ENCODE measurements around the gene TAF3.
"Not testable (repeated sequence)": the region's sequence is repeated elsewhere in the genome, so short reads cannot be mapped to it uniquely, and the experiment has no call there.

TAF3 gene

DNA sequence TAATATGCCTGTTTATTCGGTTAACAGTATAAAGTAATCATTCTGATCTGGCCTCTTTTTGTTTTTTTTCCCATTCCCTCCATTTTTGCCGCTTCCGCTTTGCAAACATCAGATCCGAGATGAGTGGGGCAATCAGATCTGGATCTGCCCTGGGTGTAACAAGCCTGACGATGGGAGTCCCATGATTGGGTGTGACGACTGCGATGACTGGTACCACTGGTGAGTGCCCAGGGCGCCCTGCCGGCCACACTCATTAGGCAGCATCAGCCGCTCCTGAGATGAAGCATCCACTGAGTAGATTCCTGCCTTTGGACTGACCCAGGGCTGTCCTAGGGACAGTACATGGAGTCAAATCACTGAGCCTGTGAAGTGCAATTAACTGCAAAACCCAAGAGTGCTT is 195.3 kb downstream of the TAF3 start:
- Histone ChIP-seq H3K27ac (ENCODE audit: low read depth, low read length) (no peak overlapping the region), H3K9ac (ENCODE audit: low read length) (no peak overlapping the region), H3K27me3 (ENCODE audit: control insufficient read depth, insufficient read depth, low read length) (no peaks in the 10 kb centered on the region), H3K4me1 (ENCODE audit: control insufficient read depth, insufficient read depth, low read length) (no peaks in the 10 kb centered on the region), H3K36me3 (ENCODE audit: control insufficient read depth, insufficient read depth, low read length) (peaks cover 6% of the 10 kb centered on the region), H3K4me3 (ENCODE audit: low read length) (no peak overlapping the region)

DNA sequence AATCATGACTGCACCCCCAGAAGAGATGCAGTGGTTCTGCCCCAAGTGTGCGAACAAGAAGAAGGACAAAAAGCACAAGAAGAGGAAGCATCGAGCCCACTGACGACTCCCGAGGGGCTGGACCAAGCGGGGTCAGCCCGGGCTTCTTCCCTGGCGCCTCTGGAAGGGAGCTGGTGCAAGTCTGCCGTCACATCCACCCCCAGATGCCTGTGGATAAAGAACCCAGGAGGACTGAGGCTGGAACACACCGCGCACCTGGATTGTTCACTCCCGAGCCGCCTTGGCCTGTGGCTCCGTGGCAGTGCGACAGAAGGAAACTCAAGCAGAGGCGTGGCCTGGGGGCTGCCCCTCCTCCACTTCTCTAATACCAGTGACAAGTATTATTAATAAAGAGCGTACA is 196.3 kb downstream of the TAF3 start:
- Histone ChIP-seq H3K9ac (ENCODE audit: low read length) (no peak overlapping the region), H3K27me3 (ENCODE audit: control insufficient read depth, insufficient read depth, low read length) (no peaks in the 10 kb centered on the region), H3K27ac (ENCODE audit: low read depth, low read length) (no peak overlapping the region), H3K4me3 (ENCODE audit: low read length) (no peak overlapping the region), H3K4me1 (ENCODE audit: control insufficient read depth, insufficient read depth, low read length) (no peaks in the 10 kb centered on the region), H3K36me3 (ENCODE audit: control insufficient read depth, insufficient read depth, low read length) (peaks cover 6% of the 10 kb centered on the region)

DNA sequence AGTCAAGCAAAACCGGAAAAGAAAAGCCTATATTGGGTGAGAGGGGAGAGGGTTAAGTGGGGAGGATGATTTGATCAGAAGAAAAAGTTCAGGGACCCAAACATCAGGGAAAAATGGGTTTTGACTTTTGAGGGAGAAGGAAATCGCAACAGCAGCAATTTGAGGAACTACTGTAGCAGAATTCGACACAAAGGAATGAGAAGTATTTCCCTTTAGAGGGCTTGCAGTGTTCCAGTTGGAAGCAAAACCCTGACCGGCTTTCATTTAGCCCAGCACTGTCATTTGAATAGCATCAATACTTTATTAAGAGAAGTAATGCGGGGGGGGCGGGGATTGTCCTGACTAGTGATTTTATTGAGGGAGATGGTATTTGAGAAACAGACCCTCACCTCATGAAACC is 199.0 kb downstream of the TAF3 start:
- no peak overlapping the region for H3K4me3 ChIP-seq (ENCODE audit: low read length)
- H3K27me3 ChIP-seq (ENCODE audit: control insufficient read depth, insufficient read depth, low read length): no peaks in the 10 kb centered on the region
- H3K4me1 ChIP-seq (ENCODE audit: control insufficient read depth, insufficient read depth, low read length): no peaks in the 10 kb centered on the region

DNA sequence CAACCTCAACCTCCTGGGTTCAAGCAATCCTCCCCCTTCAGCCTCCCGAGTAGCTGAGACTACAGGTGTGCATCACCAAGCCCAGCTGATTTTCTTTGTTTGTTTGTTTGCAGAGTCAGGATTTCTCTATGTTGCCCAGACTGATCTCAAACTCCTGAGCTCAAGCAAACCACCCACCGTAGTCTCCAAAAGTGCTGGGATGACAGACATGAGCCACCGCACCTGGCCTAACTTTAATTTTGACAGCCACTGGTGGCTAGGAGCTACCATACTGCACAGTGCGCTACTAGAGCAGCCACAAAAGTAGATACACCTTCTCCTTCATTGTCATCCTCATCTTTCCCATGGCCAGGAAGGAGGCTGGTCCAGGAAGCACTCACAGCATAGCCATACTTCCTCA is 205.0 kb downstream of the TAF3 start:
- no peaks in the 10 kb centered on the region for H3K4me1 ChIP-seq (ENCODE audit: control insufficient read depth, insufficient read depth, low read length)
- H3K9ac ChIP-seq (ENCODE audit: low read length): no peak overlapping the region
- no peaks in the 10 kb centered on the region for H3K36me3 ChIP-seq (ENCODE audit: control insufficient read depth, insufficient read depth, low read length)
- H3K27me3 ChIP-seq (ENCODE audit: control insufficient read depth, insufficient read depth, low read length): no peaks in the 10 kb centered on the region
- H3K27ac ChIP-seq (ENCODE audit: low read depth, low read length): no peak overlapping the region
- no peak overlapping the region for H3K4me3 ChIP-seq (ENCODE audit: low read length)

More for the DNA sequence above, 199.0 kb downstream of the TAF3 start:
- no peak overlapping the region for H3K9ac ChIP-seq (ENCODE audit: low read length)
- peaks cover 3% of the 10 kb centered on the region for H3K36me3 ChIP-seq (ENCODE audit: control insufficient read depth, insufficient read depth, low read length)
- H3K27ac ChIP-seq (ENCODE audit: low read depth, low read length): no peak overlapping the region

DNA sequence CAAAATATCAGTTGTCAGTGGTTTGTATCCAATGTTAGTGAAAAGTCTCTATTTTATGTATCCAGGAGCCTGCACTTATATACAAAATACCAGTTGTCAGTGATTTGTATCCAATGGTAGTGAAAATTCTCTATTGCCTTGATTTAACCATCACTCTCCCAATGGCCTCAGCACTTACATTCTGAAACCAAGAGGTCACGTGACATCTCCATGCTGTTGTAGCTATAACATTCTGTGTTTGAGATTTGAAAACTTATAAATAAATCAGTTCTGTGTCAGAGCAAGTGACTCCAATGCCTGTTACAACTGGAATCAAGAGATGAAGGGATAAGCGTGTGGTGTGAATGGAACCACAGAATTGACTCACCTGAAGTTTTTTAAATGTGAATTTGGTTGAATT is 205.5 kb downstream of the TAF3 start:
- no peak overlapping the region for H3K9ac ChIP-seq (ENCODE audit: low read length)
- no peaks in the 10 kb centered on the region for H3K27me3 ChIP-seq (ENCODE audit: control insufficient read depth, insufficient read depth, low read length)
- no peaks in the 10 kb centered on the region for H3K36me3 ChIP-seq (ENCODE audit: control insufficient read depth, insufficient read depth, low read length)
- H3K4me1 ChIP-seq (ENCODE audit: control insufficient read depth, insufficient read depth, low read length): no peaks in the 10 kb centered on the region
- H3K4me3 ChIP-seq (ENCODE audit: low read length): no peak overlapping the region
- no peak overlapping the region for H3K27ac ChIP-seq (ENCODE audit: low read depth, low read length)

DNA sequence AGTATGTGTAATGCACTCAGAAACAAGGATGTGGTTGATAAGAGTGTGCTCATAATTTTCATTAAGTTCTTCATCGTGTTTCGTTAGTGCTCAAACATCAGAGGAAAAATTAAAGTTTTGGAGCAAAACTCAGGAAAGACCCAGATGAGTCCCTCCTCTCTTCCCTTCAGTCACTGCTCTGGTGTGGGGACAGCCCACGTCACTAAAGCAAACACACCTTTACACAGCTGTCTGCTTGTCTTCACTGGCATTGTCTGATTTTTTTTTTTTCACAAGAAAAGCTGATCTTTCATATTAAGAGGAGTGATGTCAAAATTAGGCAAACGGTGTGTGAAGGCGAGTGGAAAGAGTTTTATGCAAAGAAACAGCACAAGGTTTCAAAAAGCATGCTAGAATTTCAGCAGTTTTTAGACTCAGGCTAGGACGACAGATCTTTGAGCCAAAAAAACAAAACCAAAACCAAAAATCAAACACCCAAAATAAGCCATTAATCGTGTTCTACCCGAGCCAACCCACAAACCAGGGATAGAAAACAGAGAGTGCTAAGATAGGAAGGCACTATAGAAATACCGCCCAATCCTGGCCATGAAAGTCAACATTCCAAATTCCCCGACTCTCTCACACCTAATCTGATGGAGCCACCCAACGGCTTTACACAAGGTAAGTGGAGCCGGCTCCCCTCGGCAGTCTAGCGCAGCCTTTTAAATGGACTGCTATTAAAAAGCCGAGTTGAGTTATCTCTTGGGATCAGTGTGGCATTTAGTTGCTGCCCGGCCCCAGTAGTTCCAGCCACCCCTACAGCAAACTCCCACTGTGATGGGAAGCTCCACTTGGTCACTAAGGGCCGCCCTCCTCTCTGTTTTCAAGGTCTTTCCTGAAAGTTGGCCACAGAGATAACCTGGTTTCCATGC is 208.3 kb downstream of the TAF3 start:
- Histone ChIP-seq H3K4me1 (ENCODE audit: control insufficient read depth, insufficient read depth, low read length) (no peaks in the 10 kb centered on the region), H3K27ac (ENCODE audit: low read depth, low read length) (no peak overlapping the region), H3K36me3 (ENCODE audit: control insufficient read depth, insufficient read depth, low read length) (no peaks in the 10 kb centered on the region), H3K9ac (ENCODE audit: low read length) (no peak overlapping the region), H3K4me3 (ENCODE audit: low read length) (no peak overlapping the region), H3K27me3 (ENCODE audit: control insufficient read depth, insufficient read depth, low read length) (no peaks in the 10 kb centered on the region)

DNA sequence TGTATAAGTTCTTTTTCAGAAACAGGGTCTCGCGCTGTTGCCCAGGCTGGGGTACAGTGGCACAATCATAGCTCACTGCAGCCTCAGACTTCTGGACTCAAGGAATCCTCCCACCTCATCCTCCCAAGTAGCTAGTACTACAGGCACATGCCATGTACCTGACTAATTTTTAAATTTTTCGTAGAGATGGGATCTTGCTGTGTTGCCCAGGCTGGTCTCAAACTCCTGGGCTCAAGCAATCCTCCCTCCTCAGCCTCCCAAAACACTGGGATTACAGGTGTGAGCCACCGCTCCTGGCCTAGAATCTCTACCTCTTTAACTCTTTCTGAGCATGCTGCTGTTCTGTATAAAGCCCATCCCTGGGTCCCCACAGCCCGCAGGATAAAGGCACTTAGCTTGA is 212.9 kb downstream of the TAF3 start:
- H3K27me3 ChIP-seq (ENCODE audit: control insufficient read depth, insufficient read depth, low read length): peaks cover 25% of the 10 kb centered on the region
- H3K27ac ChIP-seq (ENCODE audit: low read depth, low read length); H3K4me3 ChIP-seq (ENCODE audit: low read length); H3K36me3 ChIP-seq (ENCODE audit: control insufficient read depth, insufficient read depth, low read length); H3K4me1 ChIP-seq (ENCODE audit: control insufficient read depth, insufficient read depth, low read length); H3K9ac ChIP-seq (ENCODE audit: low read length): not testable (repeated sequence)

DNA sequence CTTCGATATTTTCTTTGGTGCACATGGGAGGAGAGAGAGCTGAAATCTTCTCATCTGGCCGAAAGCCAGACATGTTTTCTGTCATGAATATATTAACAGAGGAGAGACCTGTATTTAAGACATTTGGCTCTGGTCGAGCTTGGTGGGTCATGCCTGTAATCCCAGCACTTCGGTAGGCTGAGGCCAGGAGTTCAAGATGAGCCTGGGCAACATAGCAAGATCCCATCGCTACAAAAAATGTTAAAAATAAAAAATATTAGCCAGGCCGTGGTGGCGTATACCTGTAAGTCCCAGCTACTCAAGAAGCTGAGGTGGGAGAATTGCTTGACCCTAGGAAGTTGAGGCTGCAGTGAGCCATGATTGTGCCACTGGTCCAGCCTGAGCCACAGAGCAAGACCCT is 214.3 kb downstream of the TAF3 start:
- Histone ChIP-seq H3K9ac (ENCODE audit: low read length) (no peak overlapping the region), H3K27me3 (ENCODE audit: control insufficient read depth, insufficient read depth, low read length) (peaks cover 37% of the 10 kb centered on the region), H3K27ac (ENCODE audit: low read depth, low read length) (no peak overlapping the region), H3K36me3 (ENCODE audit: control insufficient read depth, insufficient read depth, low read length) (no peaks in the 10 kb centered on the region), H3K4me1 (ENCODE audit: control insufficient read depth, insufficient read depth, low read length) (peaks cover 2% of the 10 kb centered on the region), H3K4me3 (ENCODE audit: low read length) (no peak overlapping the region)

DNA sequence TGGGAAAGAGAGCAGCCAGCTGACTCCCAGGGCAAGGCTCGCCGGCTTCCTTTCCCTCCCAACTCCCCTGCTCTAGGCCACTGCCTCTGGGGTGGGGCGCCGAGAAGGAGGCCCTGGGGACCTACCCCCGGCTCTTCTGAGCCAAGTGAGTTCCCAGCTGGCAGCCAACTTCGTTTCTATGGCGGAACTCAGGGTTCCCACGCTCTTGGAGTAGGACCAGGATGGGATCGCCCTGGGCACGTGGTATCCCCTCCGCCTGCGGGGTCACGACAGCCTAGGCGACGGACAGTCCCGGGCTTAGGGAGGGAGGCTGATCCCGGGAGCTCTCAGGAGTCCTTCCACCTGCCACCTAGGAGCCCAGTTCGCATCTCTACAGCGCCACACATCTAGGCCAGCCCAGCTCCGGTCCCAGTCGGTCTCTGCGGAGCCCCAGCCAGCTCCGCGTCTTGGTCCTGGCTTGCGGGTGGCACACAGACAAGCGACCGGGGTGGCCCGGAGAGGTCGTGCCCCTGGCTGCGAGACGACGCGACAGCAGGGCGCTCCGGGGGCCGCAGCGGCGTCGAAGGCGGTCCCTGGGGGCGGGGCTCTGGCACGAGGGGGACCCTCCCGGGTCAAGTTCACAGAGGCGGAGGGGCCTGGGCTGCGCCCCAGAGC is 215.6 kb downstream of the TAF3 start:
- Histone ChIP-seq H3K27me3 (ENCODE audit: control insufficient read depth, insufficient read depth, low read length) (peaks cover 43% of the 10 kb centered on the region), H3K27ac (ENCODE audit: low read depth, low read length) (no peak overlapping the region), H3K4me3 (ENCODE audit: low read length) (peak overlapping the region; percentile 10), H3K36me3 (ENCODE audit: control insufficient read depth, insufficient read depth, low read length) (no peaks in the 10 kb centered on the region), H3K9ac (ENCODE audit: low read length) (no peak overlapping the region), H3K4me1 (ENCODE audit: control insufficient read depth, insufficient read depth, low read length) (peaks cover 2% of the 10 kb centered on the region)

DNA sequence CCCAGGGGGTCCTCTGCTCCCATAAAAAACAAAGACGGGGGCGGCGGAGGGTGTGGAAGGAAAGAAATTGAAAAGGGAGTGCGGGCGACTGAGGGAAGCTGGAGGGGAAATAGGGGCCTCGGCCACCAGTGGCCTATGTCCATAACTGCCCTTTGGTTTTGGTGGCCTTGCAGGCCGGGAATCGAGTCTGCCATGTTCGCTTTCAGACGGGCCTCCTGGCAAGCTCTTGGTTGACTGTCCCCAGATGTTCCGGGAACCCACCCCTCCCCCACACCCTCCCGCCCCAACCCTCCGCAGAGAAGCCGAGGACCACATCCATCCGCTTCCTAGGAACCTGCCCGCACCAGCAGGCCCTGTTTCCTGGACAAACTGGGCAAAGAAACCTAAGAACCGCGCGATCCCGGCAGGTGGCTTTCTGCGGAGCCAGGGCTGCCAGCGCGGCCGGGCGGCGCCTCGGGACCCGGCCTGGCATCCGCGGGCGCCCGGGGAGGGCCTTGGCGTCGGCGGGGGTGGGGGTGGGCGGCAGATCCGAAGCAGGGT is 216.2 kb downstream of the TAF3 start:
- Histone ChIP-seq H3K27ac (ENCODE audit: low read depth, low read length) (no peak overlapping the region), H3K9ac (ENCODE audit: low read length) (no peak overlapping the region), H3K4me3 (ENCODE audit: low read length) (no peak overlapping the region), H3K4me1 (ENCODE audit: control insufficient read depth, insufficient read depth, low read length) (peaks cover 2% of the 10 kb centered on the region), H3K36me3 (ENCODE audit: control insufficient read depth, insufficient read depth, low read length) (no peaks in the 10 kb centered on the region), H3K27me3 (ENCODE audit: control insufficient read depth, insufficient read depth, low read length) (peaks cover 48% of the 10 kb centered on the region)

DNA sequence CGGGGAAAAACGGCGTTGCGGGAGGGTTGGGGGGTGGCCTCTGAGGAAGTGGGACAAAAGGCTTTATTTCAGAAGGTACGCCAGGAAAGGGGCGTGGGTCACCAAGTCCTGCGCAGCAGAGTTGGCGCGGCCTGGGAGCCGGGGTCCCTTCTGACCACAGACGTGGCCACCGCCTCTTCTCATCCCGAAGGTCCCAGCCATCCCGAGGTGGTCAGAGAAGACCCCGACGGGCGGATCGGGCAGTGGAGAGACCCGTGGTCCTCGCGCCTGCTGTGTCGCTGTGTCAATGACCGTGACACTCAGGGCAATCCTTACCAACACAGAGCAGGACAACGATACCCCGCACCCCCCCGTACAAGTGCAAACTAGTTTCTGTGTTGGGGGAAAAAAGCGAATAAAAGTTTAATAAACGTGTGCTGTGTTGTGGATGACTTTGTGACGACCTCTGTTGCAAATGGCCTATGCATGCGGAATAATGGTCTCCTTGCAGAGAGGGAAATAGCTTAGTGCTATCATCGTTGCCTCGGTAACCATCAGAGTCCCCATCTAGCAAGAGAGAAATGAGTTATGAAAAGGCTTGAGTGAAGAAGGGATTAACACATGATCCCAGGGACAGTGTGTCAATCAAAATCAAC is 216.8 kb downstream of the TAF3 start:
- Histone ChIP-seq H3K9ac (ENCODE audit: low read length) (no peak overlapping the region), H3K27me3 (ENCODE audit: control insufficient read depth, insufficient read depth, low read length) (peaks cover 51% of the 10 kb centered on the region), H3K4me1 (ENCODE audit: control insufficient read depth, insufficient read depth, low read length) (peaks cover 2% of the 10 kb centered on the region), H3K36me3 (ENCODE audit: control insufficient read depth, insufficient read depth, low read length) (no peaks in the 10 kb centered on the region), H3K4me3 (ENCODE audit: low read length) (no peak overlapping the region), H3K27ac (ENCODE audit: low read depth, low read length) (no peak overlapping the region)

DNA sequence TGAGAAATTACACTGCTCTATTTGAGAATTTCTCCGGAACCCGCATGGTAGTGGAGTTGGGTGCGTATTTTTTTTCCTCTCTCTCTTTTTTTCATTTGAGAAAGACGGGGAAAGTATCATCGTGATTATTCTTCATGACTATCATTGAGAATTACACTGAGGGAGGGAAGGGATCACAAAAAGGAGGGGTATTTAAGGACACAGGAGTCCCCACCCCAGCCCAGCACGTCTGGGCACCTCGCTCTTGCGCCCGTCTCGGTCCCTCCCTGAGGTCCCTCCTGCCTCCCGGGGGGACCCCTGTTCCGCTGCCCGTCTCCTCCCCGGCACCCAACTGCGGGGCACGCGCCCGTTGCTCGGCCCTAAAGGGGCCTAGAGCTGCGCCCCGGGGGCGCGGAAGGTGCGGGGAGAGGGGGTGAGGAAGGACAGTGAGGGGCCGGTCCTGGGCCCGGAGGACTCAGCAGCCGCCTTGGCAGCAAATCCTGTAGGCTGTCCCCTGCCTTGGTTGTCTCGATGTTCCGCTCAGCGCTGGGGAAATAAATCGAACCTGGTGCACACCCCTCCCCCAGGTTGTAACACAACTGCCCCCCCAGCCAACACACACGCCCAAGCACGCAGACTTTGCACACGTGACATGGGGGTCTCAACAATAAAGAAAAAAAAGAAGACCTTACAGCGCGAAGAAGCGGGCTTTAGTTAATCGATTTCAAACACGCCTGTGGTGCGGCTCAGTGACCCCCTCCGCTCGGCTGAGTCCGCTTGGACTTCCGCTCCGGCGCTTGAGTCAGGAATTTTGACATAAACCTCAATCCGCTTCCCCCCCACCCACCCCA is 217.6 kb downstream of the TAF3 start:
- Histone ChIP-seq H3K4me1 (ENCODE audit: control insufficient read depth, insufficient read depth, low read length) (peaks cover 2% of the 10 kb centered on the region), H3K9ac (ENCODE audit: low read length) (no peak overlapping the region), H3K27me3 (ENCODE audit: control insufficient read depth, insufficient read depth, low read length) (peaks cover 57% of the 10 kb centered on the region), H3K27ac (ENCODE audit: low read depth, low read length) (no peak overlapping the region), H3K4me3 (ENCODE audit: low read length) (no peak overlapping the region), H3K36me3 (ENCODE audit: control insufficient read depth, insufficient read depth, low read length) (no peaks in the 10 kb centered on the region)
